Parathyroid adenoma (tissue), 2 donors: ENCODE data around the gene MYLK.
"Not testable (repeated sequence)": the region's sequence is repeated elsewhere in the genome, so short reads cannot be mapped to it uniquely, and the experiment has no call there.

Experiments
- H2AFZ ChIP-seq: fragments of 300-600 bp; sonication (generic); one replicate; pipeline ENCODE4 v1.7.0; 2017; ENCODE audit warnings: antibody characterized with exemption, mild to moderate bottlenecking
- H3K27ac ChIP-seq: fragments of 300-600 bp; sonication (generic); one replicate; pipeline ENCODE4 v1.7.0; 2017
- H3K27me3 ChIP-seq: fragments of 300-600 bp; sonication (generic); one replicate; pipeline ENCODE4 v1.7.0; 2017; ENCODE audit warnings: low read length; ENCODE audit not compliant: control insufficient read depth, insufficient read depth
- H3K36me3 ChIP-seq: fragments of 300-600 bp; sonication (generic); one replicate; pipeline ENCODE4 v1.7.0; 2017; ENCODE audit warnings: low read length; ENCODE audit not compliant: control insufficient read depth, insufficient read depth
- H3K4me1 ChIP-seq: fragments of 300-600 bp; sonication (generic); one replicate; pipeline ENCODE4 v1.7.0; 2017; ENCODE audit warnings: control low read depth
- H3K4me2 ChIP-seq: fragments of 300-600 bp; sonication (generic); one replicate; pipeline ENCODE4 v1.7.0; 2017; ENCODE audit warnings: low read length
- H3K4me3 ChIP-seq: fragments of 300-600 bp; sonication (generic); one replicate; pipeline ENCODE4 v1.7.0; 2017; ENCODE audit warnings: low read depth, low read length
- H3K79me2 ChIP-seq: fragments of 300-600 bp; sonication (generic); one replicate; pipeline ENCODE4 v1.7.0; 2017; ENCODE audit warnings: control low read depth
- H3K9ac ChIP-seq: fragments of 300-600 bp; sonication (generic); one replicate; pipeline ENCODE4 v1.7.0; 2017; ENCODE audit warnings: mild to moderate bottlenecking
- H3K9me3 ChIP-seq: fragments of 300-600 bp; sonication (generic); one replicate; pipeline ENCODE4 v1.7.0; 2017; ENCODE audit warnings: low read length; ENCODE audit not compliant: control insufficient read depth
- CTCF ChIP-seq: fragments of 300-600 bp; sonication (generic); IDR thresholded peaks from one replicate; pipeline ENCODE4 v1.7.0; 2017; ENCODE audit warnings: antibody characterized with exemption, mild to moderate bottlenecking
- donor health status: primary hyperparathyroidism.

The MYLK gene

DNA sequence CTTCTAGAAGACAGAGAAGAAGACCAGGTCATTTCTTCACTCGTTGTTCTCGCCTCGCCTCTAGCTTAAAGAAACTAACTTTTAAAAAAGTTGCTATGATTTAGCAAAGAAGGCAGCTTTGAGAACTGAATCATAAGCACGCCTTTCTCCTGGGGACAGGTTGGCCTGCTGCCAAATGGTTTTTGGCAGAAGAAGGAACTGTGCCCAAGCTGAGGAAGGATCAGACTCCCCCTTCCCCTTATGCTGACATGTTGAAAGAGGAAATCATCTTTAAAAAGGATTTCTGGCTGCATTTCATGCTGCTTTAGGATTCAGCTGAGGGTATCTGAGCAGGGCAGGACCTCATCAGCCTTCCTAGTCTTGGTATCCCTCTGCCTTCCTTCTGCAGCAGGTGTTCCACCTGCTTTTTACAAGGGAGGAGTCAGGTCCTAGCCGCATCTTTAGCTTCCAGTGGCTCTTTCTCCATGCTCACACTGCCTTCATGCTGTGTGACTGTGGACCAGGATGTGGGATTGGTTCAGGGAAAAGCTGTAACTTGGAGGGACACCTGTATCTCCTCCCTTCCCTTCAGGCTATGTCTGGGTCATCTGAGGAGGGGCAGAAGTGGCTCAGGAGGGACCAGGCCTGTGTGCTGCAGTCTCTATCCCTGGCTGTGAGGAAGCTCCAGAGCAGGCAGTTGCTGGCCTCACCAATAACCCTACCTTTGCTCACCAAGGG lies 265.2 kb downstream of the MYLK start:
- H3K4me3 ChIP-seq: no peak overlapping the region
- H3K27me3 ChIP-seq: no peaks in the 10 kb centered on the region
- no peaks in the 10 kb centered on the region for H3K36me3 ChIP-seq
- no peak overlapping the region for H3K27ac ChIP-seq
- H3K9ac ChIP-seq: no peak overlapping the region
- H3K79me2 ChIP-seq: no peaks in the 10 kb centered on the region
- H3K4me2 ChIP-seq: no peak overlapping the region
- no peak for TF ChIP-seq CTCF
- H2AFZ ChIP-seq: no peak overlapping the region
- no peaks in the 10 kb centered on the region for H3K4me1 ChIP-seq
- no peaks in the 10 kb centered on the region for H3K9me3 ChIP-seq

DNA sequence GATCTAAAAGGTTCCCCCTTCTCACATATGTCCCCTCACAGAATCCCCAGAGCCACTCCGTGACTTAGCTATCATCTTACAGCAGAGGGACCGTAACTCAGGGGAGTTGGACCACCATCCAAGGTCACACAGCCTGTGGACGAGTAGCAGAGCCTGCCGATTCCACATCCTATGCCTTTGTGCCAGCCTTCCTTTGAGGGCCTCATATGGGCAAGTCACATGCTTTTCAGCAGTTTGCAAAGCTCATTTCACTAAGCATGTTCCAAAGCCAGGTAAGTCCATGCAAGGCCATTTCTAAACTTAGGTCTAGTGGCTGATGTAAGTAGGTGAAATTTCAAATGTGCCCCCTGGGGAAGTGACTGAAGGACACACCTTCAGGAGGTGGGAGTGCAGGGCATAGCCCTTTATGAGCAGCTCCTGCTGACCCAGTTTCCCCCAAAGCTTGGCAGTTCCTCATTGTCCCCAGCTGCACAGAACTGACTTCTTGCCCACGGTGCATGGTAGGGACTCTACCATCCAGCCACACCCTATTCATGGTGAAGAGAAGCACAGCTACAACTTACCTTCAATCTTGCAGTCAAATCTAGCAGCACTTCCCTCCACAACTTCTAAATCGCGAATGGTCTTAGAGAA lies 265.9 kb downstream of the MYLK start:
- Histone ChIP-seq H3K36me3 (no peaks in the 10 kb centered on the region), H3K27ac (no peak overlapping the region), H3K4me3 (no peak overlapping the region), H3K4me2 (no peak overlapping the region), H3K27me3 (no peaks in the 10 kb centered on the region), H3K9me3 (no peaks in the 10 kb centered on the region), H3K79me2 (no peaks in the 10 kb centered on the region), H3K9ac (no peak overlapping the region), H3K4me1 (no peaks in the 10 kb centered on the region), H2AFZ (no peak overlapping the region)
- TF ChIP-seq CTCF: no peak

- Histone ChIP-seq H3K9me3 (no peaks in the 10 kb centered on the region), H3K27ac (no peak overlapping the region), H3K4me2 (no peak overlapping the region), H3K4me1 (no peaks in the 10 kb centered on the region), H3K79me2 (no peaks in the 10 kb centered on the region), H3K4me3 (no peak overlapping the region), H3K27me3 (no peaks in the 10 kb centered on the region), H3K9ac (no peak overlapping the region), H3K36me3 (no peaks in the 10 kb centered on the region), H2AFZ (no peak overlapping the region)
- no peak for TF ChIP-seq CTCF
These were observed 267.5 kb downstream of the MYLK start for GRCh38 chr3:123616593-123616992.

- no peaks in the 10 kb centered on the region for H3K36me3 ChIP-seq
- H3K4me1 ChIP-seq: no peaks in the 10 kb centered on the region
- no peak overlapping the region for H3K4me3 ChIP-seq
- H3K9ac ChIP-seq: no peak overlapping the region
- no peak overlapping the region for H2AFZ ChIP-seq
- no peak overlapping the region for H3K27ac ChIP-seq
- no peak for TF ChIP-seq CTCF
- H3K27me3 ChIP-seq: no peaks in the 10 kb centered on the region
- no peaks in the 10 kb centered on the region for H3K79me2 ChIP-seq
- no peak overlapping the region for H3K4me2 ChIP-seq
- no peaks in the 10 kb centered on the region for H3K9me3 ChIP-seq
These were observed 270.6 kb downstream of the MYLK start for GRCh38 chr3:123613543-123613942.

DNA sequence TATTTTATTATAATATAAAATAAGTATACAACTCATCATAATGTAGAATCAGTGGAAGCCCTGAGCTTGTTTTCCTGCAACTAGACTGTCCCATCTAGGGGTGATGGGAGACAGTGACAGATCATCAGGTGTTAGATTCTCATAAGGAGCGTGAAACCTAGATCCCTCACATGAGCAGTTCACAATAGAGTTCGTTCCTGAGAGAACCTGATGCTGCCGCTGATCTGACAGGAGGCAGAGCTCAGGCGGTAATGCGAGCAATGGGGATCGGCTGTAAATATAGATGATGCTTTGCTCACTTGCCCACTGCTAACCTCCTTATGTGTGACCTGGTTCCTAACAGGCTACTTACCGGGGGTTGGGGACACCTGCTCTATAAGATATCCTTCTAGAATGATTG lies 272.5 kb downstream of the MYLK start:
- H3K36me3 ChIP-seq, H3K9me3 ChIP-seq, H3K27ac ChIP-seq, H3K79me2 ChIP-seq, H3K4me1 ChIP-seq, H3K4me3 ChIP-seq, H3K27me3 ChIP-seq, H2AFZ ChIP-seq, H3K9ac ChIP-seq, H3K4me2 ChIP-seq: not testable (repeated sequence)
